Suprapubic skin (tissue), 4 donors: ENCODE results near the gene TOP1.

Experiments used
- CTCF ChIP-seq, 2 donors: fragments of 200-600 bp in 1 of 2; fragments of 450-650 bp in 1 of 2; sonication (generic) in 1 of 2; IDR thresholded peaks; one replicate each; pipeline ENCODE4 v1.5.1; 2016 to 2019; ENCODE audit warnings: antibody characterized with exemption in 2 of 2, mild to moderate bottlenecking in 1 of 2, moderate library complexity in 1 of 2
- POLR2A ChIP-seq, 2 donors: fragments of 450-650 bp; IDR thresholded peaks; one replicate each; pipeline ENCODE4 v1.6.1; 2017; ENCODE audit warnings: antibody characterized with exemption in 2 of 2, mild to moderate bottlenecking in 2 of 2, moderate library complexity in 2 of 2
- POLR2AphosphoS5 ChIP-seq, 3 donors: sonication (generic); formaldehyde crosslinking; IDR thresholded peaks; one replicate each; pipeline ENCODE4 v1.6.1; 2017; ENCODE audit warnings: antibody characterized with exemption in 3 of 3

DNA sequence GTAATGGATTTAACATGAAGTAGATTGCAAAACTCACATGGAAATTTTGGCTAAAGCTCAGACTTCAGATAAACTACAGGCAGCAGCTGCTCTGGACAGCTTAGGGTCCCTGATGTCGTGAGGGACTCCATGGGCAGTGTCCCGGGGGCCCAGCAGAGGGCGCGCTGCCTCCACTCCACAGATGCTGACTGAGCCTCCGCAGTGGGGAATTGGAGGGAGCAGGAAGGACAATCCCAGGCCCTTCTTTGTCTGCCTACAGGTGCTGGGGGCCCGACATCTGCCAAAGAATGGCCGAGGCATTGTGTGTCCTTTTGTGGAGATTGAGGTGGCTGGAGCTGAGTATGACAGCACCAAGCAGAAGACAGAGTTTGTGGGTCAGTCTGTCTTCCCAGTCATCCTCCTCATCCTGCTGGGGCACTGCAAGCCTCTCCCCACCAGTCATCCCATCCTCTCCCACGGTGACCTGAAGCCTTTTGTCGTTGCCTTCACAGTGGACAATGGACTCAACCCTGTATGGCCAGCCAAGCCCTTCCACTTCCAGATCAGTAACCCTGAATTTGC, 144.6 kb downstream of the TOP1 start:
- TF ChIP-seq CTCF (IDR thresholded peaks at IDR 0.05) = peak; percentile 94 to 96
- TF ChIP-seq POLR2A (IDR thresholded peaks at IDR 0.05) = no peak
- peak in 1 of 3 donors; percentile 68 for TF ChIP-seq POLR2AphosphoS5 (IDR thresholded peaks at IDR 0.05)
